ENCODE data around the gene NYAP2. TPM values are rescaled to one million over a fixed set of nuclear protein-coding genes. Genes with fewer than 3 reads are reported as not detected.

Gene NYAP2
- total and polyA plus RNA-seq, 10 of the 15 experiments (the other 5 are each of a cell fraction or from before 2014, with no cell fraction given), result 0.03 TPM; not detected in 9

DNA sequence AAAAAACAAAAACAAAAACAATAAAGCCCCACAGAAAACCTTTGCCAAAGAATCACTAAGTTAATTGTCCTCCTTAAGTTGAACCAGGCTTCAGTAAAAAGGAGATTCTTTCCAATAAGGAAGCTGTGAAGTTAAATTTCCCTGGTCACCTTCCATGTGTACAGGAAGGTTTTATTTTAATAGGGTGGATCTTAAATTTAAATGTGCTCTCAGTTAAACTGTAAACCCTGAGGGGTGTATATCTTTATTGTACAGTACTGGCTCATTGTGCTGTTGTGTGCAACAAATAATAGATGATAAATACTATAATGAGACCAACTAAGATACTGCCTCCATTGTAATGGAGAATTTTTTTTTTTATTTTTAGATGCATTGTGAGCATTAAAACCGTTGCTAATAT is 97.1 kb downstream of the NYAP2 start (continued):
- TF ChIP-seq, protein P1, sequence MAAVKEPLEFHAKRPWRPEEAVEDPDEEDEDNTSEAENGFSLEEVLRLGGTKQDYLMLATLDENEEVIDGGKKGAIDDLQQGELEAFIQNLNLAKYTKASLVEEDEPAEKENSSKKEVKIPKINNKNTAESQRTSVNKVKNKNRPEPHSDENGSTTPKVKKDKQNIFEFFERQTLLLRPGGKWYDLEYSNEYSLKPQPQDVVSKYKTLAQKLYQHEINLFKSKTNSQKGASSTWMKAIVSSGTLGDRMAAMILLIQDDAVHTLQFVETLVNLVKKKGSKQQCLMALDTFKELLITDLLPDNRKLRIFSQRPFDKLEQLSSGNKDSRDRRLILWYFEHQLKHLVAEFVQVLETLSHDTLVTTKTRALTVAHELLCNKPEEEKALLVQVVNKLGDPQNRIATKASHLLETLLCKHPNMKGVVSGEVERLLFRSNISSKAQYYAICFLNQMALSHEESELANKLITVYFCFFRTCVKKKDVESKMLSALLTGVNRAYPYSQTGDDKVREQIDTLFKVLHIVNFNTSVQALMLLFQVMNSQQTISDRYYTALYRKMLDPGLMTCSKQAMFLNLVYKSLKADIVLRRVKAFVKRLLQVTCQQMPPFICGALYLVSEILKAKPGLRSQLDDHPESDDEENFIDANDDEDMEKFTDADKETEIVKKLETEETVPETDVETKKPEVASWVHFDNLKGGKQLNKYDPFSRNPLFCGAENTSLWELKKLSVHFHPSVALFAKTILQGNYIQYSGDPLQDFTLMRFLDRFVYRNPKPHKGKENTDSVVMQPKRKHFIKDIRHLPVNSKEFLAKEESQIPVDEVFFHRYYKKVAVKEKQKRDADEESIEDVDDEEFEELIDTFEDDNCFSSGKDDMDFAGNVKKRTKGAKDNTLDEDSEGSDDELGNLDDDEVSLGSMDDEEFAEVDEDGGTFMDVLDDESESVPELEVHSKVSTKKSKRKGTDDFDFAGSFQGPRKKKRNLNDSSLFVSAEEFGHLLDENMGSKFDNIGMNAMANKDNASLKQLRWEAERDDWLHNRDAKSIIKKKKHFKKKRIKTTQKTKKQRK (IDR thresholded peaks at IDR 0.05; ENCODE audit: low read depth, low read length), result no peak
- TF ChIP-seq SPI1 (IDR thresholded peaks at IDR 0.05; ENCODE audit: borderline replicate concordance, insufficient read depth, low read depth, low read length), result no peak
- TF ChIP-seq NFIC (IDR thresholded peaks at IDR 0.05; ENCODE audit: low read depth, low read length), result no peak
- no peak for TF ChIP-seq FOXM1 (IDR thresholded peaks at IDR 0.05; ENCODE audit: low read depth, low read length)
- TF ChIP-seq FOXK2 (IDR thresholded peaks at IDR 0.05), result no peak
- TF ChIP-seq TCF3 (IDR thresholded peaks at IDR 0.05; ENCODE audit: borderline replicate concordance, insufficient read depth, low read depth, low read length), result no peak
- no peak for TF ChIP-seq SREBF2 (IDR thresholded peaks at IDR 0.05; ENCODE audit: low read length)
- TF ChIP-seq, protein P2, sequence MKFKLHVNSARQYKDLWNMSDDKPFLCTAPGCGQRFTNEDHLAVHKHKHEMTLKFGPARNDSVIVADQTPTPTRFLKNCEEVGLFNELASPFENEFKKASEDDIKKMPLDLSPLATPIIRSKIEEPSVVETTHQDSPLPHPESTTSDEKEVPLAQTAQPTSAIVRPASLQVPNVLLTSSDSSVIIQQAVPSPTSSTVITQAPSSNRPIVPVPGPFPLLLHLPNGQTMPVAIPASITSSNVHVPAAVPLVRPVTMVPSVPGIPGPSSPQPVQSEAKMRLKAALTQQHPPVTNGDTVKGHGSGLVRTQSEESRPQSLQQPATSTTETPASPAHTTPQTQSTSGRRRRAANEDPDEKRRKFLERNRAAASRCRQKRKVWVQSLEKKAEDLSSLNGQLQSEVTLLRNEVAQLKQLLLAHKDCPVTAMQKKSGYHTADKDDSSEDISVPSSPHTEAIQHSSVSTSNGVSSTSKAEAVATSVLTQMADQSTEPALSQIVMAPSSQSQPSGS (IDR thresholded peaks at IDR 0.05; ENCODE audit: low read length), result no peak
- TF ChIP-seq, protein P3, sequence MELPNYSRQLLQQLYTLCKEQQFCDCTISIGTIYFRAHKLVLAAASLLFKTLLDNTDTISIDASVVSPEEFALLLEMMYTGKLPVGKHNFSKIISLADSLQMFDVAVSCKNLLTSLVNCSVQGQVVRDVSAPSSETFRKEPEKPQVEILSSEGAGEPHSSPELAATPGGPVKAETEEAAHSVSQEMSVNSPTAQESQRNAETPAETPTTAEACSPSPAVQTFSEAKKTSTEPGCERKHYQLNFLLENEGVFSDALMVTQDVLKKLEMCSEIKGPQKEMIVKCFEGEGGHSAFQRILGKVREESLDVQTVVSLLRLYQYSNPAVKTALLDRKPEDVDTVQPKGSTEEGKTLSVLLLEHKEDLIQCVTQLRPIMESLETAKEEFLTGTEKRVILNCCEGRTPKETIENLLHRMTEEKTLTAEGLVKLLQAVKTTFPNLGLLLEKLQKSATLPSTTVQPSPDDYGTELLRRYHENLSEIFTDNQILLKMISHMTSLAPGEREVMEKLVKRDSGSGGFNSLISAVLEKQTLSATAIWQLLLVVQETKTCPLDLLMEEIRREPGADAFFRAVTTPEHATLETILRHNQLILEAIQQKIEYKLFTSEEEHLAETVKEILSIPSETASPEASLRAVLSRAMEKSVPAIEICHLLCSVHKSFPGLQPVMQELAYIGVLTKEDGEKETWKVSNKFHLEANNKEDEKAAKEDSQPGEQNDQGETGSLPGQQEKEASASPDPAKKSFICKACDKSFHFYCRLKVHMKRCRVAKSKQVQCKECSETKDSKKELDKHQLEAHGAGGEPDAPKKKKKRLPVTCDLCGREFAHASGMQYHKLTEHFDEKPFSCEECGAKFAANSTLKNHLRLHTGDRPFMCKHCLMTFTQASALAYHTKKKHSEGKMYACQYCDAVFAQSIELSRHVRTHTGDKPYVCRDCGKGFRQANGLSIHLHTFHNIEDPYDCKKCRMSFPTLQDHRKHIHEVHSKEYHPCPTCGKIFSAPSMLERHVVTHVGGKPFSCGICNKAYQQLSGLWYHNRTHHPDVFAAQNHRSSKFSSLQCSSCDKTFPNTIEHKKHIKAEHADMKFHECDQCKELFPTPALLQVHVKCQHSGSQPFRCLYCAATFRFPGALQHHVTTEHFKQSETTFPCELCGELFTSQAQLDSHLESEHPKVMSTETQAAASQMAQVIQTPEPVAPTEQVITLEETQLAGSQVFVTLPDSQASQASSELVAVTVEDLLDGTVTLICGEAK (IDR thresholded peaks at IDR 0.05; ENCODE audit: borderline replicate concordance), result no peak

All from GM12878 (cell line).